GM13976 (cell line): ENCODE measurements around the gene LRFN4.

Source experiments
- DNase-seq: peaks from one replicate; pipeline ENCODE4 v3.0.0; 2012; ENCODE audit warnings: low spot score
- in situ Hi-C: fragments of 300-500 bp; cut with MboI; formaldehyde crosslinking; loops from one replicate; pipeline ENCODE4 v1.12.0; 2022; ENCODE audit warnings: low sequenced_read_pairs, mixed read lengths, inconsistent platforms; ENCODE audit not compliant: unreplicated experiment
- TF ChIP-seq, protein P1 (sequence below): IDR thresholded peaks from 2 replicates; pipeline ENCODE4 v1.5.1; 2012; ENCODE audit warnings: borderline replicate concordance, mild to moderate bottlenecking; ENCODE audit not compliant: insufficient read depth; ENCODE audit errors: extremely low read depth, missing control alignments, control extremely low read depth

Gene LRFN4

DNA sequence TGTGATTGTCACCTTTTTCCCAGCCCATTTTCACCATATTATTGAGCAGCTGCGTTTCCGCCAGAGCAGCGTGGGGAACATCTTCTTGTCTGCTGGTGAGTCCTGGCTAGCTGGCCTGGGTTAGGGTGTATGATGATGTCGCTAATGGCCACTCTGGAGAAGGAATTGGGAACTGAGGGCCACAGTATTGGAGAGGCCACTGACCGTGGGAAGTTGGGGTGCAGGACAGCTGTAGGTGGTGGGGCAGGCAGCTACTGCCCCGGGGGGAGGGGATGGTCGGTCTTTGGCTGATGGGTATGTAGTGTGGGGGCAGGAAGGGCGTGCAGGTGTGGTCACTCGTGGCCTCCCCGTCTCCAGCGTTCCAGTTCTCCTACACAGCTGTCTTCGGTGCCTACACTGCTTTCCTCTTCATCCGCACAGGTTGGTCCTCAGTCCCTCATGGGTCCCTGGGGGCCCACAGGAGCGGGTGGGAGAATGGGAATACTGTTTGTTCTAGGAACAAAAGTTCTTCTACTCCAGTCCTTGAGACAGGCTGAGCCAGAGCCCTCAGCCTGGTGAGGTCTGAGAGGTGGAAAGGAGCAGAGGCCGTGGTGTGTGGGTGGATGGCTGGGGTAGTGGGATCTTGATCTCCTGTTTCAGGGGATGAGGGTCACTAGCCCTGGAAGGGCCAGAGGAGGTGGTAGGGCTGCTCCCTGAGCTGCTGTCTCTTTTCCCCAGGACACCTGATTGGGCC is 11.6 kb upstream of the LRFN4 start:
- in situ Hi-C loops = no loop called here
- DNase-seq = no peak
- TF ChIP-seq, protein P1, sequence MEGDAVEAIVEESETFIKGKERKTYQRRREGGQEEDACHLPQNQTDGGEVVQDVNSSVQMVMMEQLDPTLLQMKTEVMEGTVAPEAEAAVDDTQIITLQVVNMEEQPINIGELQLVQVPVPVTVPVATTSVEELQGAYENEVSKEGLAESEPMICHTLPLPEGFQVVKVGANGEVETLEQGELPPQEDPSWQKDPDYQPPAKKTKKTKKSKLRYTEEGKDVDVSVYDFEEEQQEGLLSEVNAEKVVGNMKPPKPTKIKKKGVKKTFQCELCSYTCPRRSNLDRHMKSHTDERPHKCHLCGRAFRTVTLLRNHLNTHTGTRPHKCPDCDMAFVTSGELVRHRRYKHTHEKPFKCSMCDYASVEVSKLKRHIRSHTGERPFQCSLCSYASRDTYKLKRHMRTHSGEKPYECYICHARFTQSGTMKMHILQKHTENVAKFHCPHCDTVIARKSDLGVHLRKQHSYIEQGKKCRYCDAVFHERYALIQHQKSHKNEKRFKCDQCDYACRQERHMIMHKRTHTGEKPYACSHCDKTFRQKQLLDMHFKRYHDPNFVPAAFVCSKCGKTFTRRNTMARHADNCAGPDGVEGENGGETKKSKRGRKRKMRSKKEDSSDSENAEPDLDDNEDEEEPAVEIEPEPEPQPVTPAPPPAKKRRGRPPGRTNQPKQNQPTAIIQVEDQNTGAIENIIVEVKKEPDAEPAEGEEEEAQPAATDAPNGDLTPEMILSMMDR = no peak

DNA sequence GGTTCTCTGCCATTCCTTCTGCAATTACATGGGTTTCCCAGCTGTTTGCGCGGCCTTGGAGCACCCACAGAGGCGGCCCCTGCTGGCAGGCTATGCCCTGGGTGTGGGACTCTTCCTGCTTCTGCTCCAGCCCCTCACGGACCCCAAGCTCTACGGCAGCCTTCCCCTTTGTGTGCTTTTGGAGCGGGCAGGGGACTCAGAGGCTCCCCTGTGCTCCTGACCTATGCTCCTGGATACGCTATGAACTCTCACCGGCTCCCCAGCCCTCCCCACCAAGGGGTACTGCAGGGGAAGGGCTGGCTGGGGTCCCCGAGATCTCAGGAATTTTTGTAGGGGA is 11.0 kb upstream of the LRFN4 start:
- DNase-seq = no peak
- in situ Hi-C loops = no loop called here
- TF ChIP-seq, protein P1 = no peak

DNA sequence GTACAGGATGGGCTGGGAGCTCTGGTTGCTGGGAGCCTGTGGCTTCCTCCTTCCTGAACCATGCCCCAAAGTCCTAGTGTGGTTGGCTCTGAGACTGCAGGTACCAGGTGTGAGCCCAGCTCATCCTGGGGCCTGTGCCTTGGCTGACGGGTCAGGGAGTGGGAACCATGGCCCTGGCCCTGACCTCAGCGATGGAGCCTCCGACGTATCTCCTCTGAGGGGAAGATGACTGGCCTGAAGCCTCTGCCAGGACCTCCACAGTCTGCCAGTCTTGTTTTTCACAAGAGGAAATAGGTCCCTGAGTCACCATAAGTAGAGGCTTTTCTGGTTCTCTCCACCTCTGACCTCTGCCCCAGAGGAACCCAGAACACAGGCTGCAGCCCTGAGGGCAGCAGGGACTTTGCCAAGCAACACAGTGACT is 10.2 kb upstream of the LRFN4 start:
- in situ Hi-C loops = no loop called here
- TF ChIP-seq, protein P1 = no peak
- DNase-seq = no peak

DNA sequence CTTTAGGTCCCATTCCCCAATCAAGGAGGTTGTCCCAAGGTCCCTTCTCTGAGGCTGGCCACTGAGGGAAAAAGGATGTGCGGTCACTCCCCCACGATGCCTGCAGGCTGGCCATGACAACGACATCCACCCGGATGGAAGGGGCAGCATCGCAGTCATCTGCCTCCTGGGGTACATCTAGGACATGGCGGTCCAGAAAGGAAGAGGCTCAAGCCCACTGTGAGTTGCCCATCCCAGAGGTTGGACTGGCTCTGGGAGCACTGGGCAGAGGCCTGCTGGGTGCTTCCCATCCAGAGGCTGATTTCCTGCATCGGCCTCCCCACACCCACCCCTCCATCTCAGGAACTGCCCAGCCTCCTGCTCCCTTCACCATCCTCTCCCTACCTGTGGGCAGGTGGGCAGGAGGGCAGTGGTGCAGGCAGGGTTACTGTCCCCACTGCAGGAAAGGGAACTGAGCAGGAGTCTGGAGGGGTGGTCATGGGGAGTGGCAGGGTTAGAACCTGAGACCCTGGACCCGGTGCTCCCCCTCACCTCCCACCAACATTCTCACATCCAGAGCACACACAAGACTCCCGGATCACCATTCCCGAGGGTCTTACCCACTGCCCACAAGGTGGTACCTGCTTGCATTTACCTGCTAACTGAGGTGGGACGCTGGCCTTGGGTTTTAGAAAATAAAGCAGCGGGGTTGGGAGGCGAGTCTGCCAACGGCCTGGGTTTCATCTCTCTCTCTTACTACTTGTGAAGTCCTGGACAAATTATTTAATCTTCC is 9.2 kb upstream of the LRFN4 start:
- no peak for DNase-seq
- TF ChIP-seq, protein P1 = no peak
- in situ Hi-C loops = no loop called here

DNA sequence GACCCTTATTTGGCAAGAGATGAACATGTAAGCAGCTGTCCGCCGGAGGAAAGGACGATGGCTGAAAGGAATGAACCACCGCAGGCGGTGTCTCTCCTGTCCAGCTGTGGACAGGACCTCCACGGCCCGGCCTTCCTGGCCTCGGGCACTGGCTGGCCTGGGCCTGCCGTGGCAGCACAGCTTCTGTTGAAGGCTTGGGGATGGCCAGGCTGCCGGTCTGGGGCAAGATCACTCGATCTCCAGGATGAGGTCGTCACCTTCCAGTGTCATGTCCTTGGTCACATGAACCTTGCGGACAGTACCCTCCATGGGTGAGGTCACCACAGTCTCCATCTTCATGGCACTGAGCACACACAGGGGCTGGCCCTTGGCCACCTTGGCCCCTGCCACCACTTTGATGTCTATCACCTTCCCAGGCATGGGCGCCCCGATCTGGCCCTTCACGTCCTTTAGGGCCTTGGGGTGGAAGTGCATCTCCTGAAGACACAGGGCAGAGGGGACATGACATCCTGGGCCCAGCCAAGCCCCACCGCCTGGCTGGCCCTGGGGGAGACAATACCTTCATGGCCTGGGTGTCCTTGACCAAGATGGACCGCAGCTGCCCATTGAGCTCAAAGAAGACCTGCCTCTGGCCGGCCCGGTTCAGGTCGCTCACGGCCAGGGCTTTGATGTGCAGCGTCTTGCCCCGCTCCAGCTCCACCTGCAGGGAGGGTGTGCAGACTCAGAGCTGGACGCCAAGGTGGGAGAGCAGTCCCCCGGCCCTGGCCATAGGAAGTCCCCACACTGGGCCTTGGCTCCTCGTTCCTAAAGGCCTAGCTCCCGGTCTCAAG is 8.0 kb upstream of the LRFN4 start:
- DNase-seq = no peak

DNA sequence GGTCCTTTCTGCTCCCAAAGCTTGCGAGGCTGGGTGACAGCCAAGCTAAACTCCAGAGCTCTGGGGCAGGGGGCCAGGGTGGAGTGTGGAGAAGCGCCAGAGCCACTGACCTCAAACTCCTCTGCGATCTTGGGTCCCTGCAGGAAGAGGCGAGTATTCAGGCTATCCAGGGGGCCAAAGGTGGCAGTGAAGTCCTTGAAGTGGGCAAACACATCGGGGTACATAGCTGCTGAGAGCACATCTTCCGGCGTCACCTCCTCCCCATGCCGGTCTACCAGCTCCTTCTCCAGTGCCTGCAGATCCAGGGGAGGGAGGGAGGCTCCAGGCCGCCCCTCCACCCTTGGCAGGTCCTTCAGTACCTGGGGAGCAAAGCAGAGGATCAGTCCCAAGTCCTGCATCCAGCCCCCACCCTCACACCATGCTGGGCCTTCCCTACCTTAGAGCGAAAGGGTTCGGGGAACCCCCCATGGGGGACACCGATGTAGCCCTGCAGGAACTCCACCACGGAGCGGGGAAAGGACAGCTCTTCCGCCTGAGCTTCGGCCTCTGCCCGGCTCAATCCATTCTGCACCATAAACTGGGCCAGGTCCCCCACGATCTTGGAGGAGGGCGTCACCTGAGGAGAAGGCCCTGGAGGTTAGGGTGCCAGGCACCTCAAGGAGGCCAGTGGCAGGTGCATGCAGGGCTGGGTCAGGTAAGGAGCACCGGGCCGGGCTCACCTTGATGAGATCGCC is 7.2 kb upstream of the LRFN4 start:
- in situ Hi-C loops = no loop called here
- TF ChIP-seq, protein P1 = no peak

More for the DNA sequence above, 8.0 kb upstream of the LRFN4 start:
- TF ChIP-seq, protein P1 = no peak
- in situ Hi-C loops = no loop called here

More for the DNA sequence above, 7.2 kb upstream of the LRFN4 start:
- no peak for DNase-seq
